Upper lobe of right lung (tissue), 1 donor: ENCODE data around the gene LRWD1. TPM values are rescaled to one million over a fixed set of nuclear protein-coding genes. Genes with fewer than 3 reads are reported as not detected.
"Not testable (repeated sequence)": the region's sequence is repeated elsewhere in the genome, so short reads cannot be mapped to it uniquely, and the experiment has no call there.

Source experiments
- ATAC-seq: fragments of 200-7000 bp; cut with Tn5 transposase; one replicate; pipeline ENCODE4 v1.9.1; 2020; ENCODE audit warnings: mild to moderate bottlenecking, moderate library complexity
- DNase-seq: peaks from one replicate; pipeline ENCODE4 v3.0.0-alpha.2; 2020
- H3K27ac ChIP-seq: fragments of 200-600 bp; one replicate; pipeline ENCODE4 v1.8.0; 2022
- H3K27me3 ChIP-seq: fragments of 200-600 bp; one replicate; pipeline ENCODE4 v1.8.0; 2022; ENCODE audit warnings: mild to moderate bottlenecking
- H3K36me3 ChIP-seq: fragments of 200-600 bp; one replicate; pipeline ENCODE4 v1.8.0; 2022
- H3K4me1 ChIP-seq: fragments of 200-600 bp; one replicate; pipeline ENCODE4 v1.8.0; 2022
- H3K4me3 ChIP-seq: fragments of 200-600 bp; one replicate; pipeline ENCODE4 v1.8.0; 2022; ENCODE audit warnings: mild to moderate bottlenecking
- H3K9me3 ChIP-seq: fragments of 200-600 bp; one replicate; pipeline ENCODE4 v1.8.0; 2022
- intact Hi-C: fragments of 100-400 bp; cut with DNase I; formaldehyde crosslinking; loops from one replicate; pipeline ENCODE4 v1.11.0; 2022
- total RNA-seq: library from RNA; stranded (reverse); fragmentation: NEBNext Ultra II Directional; extraction: Animal tissue kit (Norgen Biotek cat#: 25700); gene quantifications from one replicate; pipeline ENCODE4 v1.2.1, GENCODE V29; 2021
- donor health status: DM: no; HTN: yes; CAD: no; lungs with severe emphysema.

The LRWD1 gene
- total RNA-seq, 1 donor from 2014 or later, result 15.7 TPM

- intact Hi-C loops, H3K4me3 ChIP-seq, H3K27me3 ChIP-seq, H3K4me1 ChIP-seq, H3K27ac ChIP-seq, H3K9me3 ChIP-seq, H3K36me3 ChIP-seq, ATAC-seq: not testable (repeated sequence)
- peak; percentile 63 for DNase-seq
Measured at GRCh38 chr7:102498321-102498720, 33.5 kb downstream of the LRWD1 start.

- peak; percentile 13 for ATAC-seq
- intact Hi-C loops, H3K4me3 ChIP-seq, H3K27me3 ChIP-seq, H3K4me1 ChIP-seq, H3K36me3 ChIP-seq, H3K27ac ChIP-seq, H3K9me3 ChIP-seq, DNase-seq: not testable (repeated sequence)
Measured at GRCh38 chr7:102503141-102503540, 38.4 kb downstream of the LRWD1 start.

- H3K9me3 ChIP-seq, H3K36me3 ChIP-seq, H3K27me3 ChIP-seq, H3K27ac ChIP-seq, intact Hi-C loops, H3K4me1 ChIP-seq, H3K4me3 ChIP-seq: not testable (repeated sequence)
- ATAC-seq (peak; percentile 3), DNase-seq (peak; percentile 35)
Measured at GRCh38 chr7:102505298-102506185, 40.8 kb downstream of the LRWD1 start.

- H3K27ac ChIP-seq, H3K36me3 ChIP-seq, H3K27me3 ChIP-seq, H3K9me3 ChIP-seq, H3K4me1 ChIP-seq, H3K4me3 ChIP-seq, ATAC-seq, intact Hi-C loops: not testable (repeated sequence)
- peak; percentile 34 for DNase-seq
Measured at GRCh38 chr7:102507410-102508088, 42.8 kb downstream of the LRWD1 start.

GRCh38 chr7:102510575-102510974 is 45.8 kb downstream of the LRWD1 start:
- H3K27ac ChIP-seq, ATAC-seq, H3K36me3 ChIP-seq, H3K4me1 ChIP-seq, H3K9me3 ChIP-seq, H3K27me3 ChIP-seq, H3K4me3 ChIP-seq, intact Hi-C loops: not testable (repeated sequence)
- peak; percentile 58 for DNase-seq

- H3K4me3 ChIP-seq, result not testable (repeated sequence)
Measured at GRCh38 chr7:102511860-102512522, 47.2 kb downstream of the LRWD1 start.

GRCh38 chr7:102512642-102513221 is 47.9 kb downstream of the LRWD1 start:
- H3K27me3 ChIP-seq, H3K9me3 ChIP-seq, H3K36me3 ChIP-seq, H3K4me1 ChIP-seq, intact Hi-C loops: not testable (repeated sequence)
- ATAC-seq (peak; percentile 0), DNase-seq (peak; percentile 70)
- H3K27ac ChIP-seq, result peak overlapping the region; percentile 69
- peak overlapping the region; percentile 27 for H3K4me3 ChIP-seq

More at GRCh38 chr7:102511860-102512522, 47.2 kb downstream of the LRWD1 start:
- H3K27ac ChIP-seq, H3K9me3 ChIP-seq, intact Hi-C loops, DNase-seq, H3K36me3 ChIP-seq, H3K4me1 ChIP-seq, H3K27me3 ChIP-seq: not testable (repeated sequence)
- peak; percentile 59 for ATAC-seq

- H3K27me3 ChIP-seq, intact Hi-C loops, H3K4me3 ChIP-seq, H3K9me3 ChIP-seq, H3K4me1 ChIP-seq, H3K27ac ChIP-seq, H3K36me3 ChIP-seq, DNase-seq: not testable (repeated sequence)
- ATAC-seq, result peak; percentile 35
Measured at GRCh38 chr7:102514881-102515721, 50.3 kb downstream of the LRWD1 start.

GRCh38 chr7:102515889-102516288 is 51.1 kb downstream of the LRWD1 start:
- DNase-seq, intact Hi-C loops, H3K36me3 ChIP-seq, H3K4me1 ChIP-seq, H3K27ac ChIP-seq, ATAC-seq, H3K9me3 ChIP-seq, H3K27me3 ChIP-seq, H3K4me3 ChIP-seq: not testable (repeated sequence)

GRCh38 chr7:102516951-102517350 is 52.2 kb downstream of the LRWD1 start:
- H3K27me3 ChIP-seq, H3K36me3 ChIP-seq, H3K4me3 ChIP-seq, H3K9me3 ChIP-seq, intact Hi-C loops, H3K27ac ChIP-seq, H3K4me1 ChIP-seq, DNase-seq: not testable (repeated sequence)
- ATAC-seq, result peak; percentile 0

GRCh38 chr7:102517550-102518147 is 52.9 kb downstream of the LRWD1 start, which contains the start of gene RASA4B:
RASA4B (minus strand) TSS chr7:102517777; CDS start chr7:102517710, 67 bp downstream.
- H3K4me1 ChIP-seq, H3K36me3 ChIP-seq, H3K27ac ChIP-seq, intact Hi-C loops, H3K27me3 ChIP-seq, H3K9me3 ChIP-seq, H3K4me3 ChIP-seq: not testable (repeated sequence)
- DNase-seq, result peak; percentile 63
- peak; percentile 95 for ATAC-seq

- intact Hi-C loops, H3K4me3 ChIP-seq, H3K27ac ChIP-seq, H3K27me3 ChIP-seq, H3K4me1 ChIP-seq, H3K36me3 ChIP-seq, H3K9me3 ChIP-seq, ATAC-seq, DNase-seq: not testable (repeated sequence)
Measured at GRCh38 chr7:102520797-102521196, 56.0 kb downstream of the LRWD1 start.
